Caco-2 (cell line): ENCODE results near the gene APP. TPM values are rescaled to one million over a fixed set of nuclear protein-coding genes. Genes with fewer than 3 reads are reported as not detected.

ENCODE experiments used
- BruUV-seq: library from RNA; stranded (reverse); fragments of 400-500 nt; replicated peaks from 2 replicates; lab custom pipeline; 2021; lab: Mats Ljungman, UMichigan
- CTCF ChIA-PET: fragments of 300-600 bp; sonication (Branson Sonifier 250); formaldehyde crosslinking; loops from one replicate; lab custom pipeline; 2022; ENCODE audit warnings: antibody characterized with exemption; lab: Charles Lee
- POLR2A ChIA-PET: fragments of 300-600 bp; sonication (Branson Sonifier 250); formaldehyde crosslinking; loops from one replicate; lab custom pipeline; 2022; ENCODE audit warnings: antibody characterized with exemption; lab: Charles Lee
- DNase-seq, 2 experiments: peaks; one replicate each; pipeline versions ENCODE4 v3.0.0 to v3.0.0-alpha.2; 2020 to 2022
- H3K27me3 ChIP-seq: replicated peaks from 2 replicates; pipeline ENCODE4 v1.6.0; 2011; ENCODE audit warnings: low read length; ENCODE audit not compliant: control insufficient read depth, insufficient read depth
- H3K36me3 ChIP-seq: 2 replicates; pipeline ENCODE4 v1.5.1; 2011; ENCODE audit warnings: low read length; ENCODE audit not compliant: control insufficient read depth, insufficient read depth
- H3K4me1 ChIP-seq: fragments of 250-450 bp; sonication (Bioruptor Pico); 2 replicates; pipeline ENCODE4 v1.5.1; 2020; ENCODE audit warnings: mild to moderate bottlenecking
- H3K4me3 ChIP-seq: 2 replicates; pipeline ENCODE4 v1.5.1; 2011; ENCODE audit warnings: low read depth, mild to moderate bottlenecking, control low read depth, low read length
- H3K9me3 ChIP-seq: fragments of 250-450 bp; sonication (Bioruptor Pico); 2 replicates; pipeline ENCODE4 v1.5.1; 2020; ENCODE audit warnings: mild to moderate bottlenecking, moderate library complexity
- H3K27ac Mint-ChIP-seq: one replicate; pipeline ENCODE4 v1.8.0; 2022; ENCODE audit warnings: mixed read lengths; ENCODE audit not compliant: unreplicated experiment
- H3K27me3 Mint-ChIP-seq: one replicate; pipeline ENCODE4 v1.8.0; 2022; ENCODE audit warnings: mixed read lengths; ENCODE audit not compliant: insufficient read depth, unreplicated experiment
- H3K36me3 Mint-ChIP-seq: one replicate; pipeline ENCODE4 v1.8.0; 2022; ENCODE audit warnings: mild to moderate bottlenecking, mixed read lengths; ENCODE audit not compliant: insufficient read depth, unreplicated experiment
- H3K4me1 Mint-ChIP-seq: one replicate; pipeline ENCODE4 v1.8.0; 2022; ENCODE audit warnings: low read depth, mixed read lengths; ENCODE audit not compliant: unreplicated experiment
- H3K4me3 Mint-ChIP-seq: one replicate; pipeline ENCODE4 v1.8.0; 2022; ENCODE audit warnings: mild to moderate bottlenecking, moderate library complexity, mixed read lengths; ENCODE audit not compliant: unreplicated experiment
- H3K9me3 Mint-ChIP-seq: one replicate; pipeline ENCODE4 v1.8.0; 2022; ENCODE audit warnings: mixed read lengths; ENCODE audit not compliant: unreplicated experiment
- CTCF ChIP-seq, 2 experiments: fragments of 200-600 bp in 1 of 2; IDR thresholded peaks; 1 replicate in 1 of 2; 2 replicates in 1 of 2; pipeline versions ENCODE4 v1.5.1 to v1.8.0; 2011 to 2022; ENCODE audit warnings: antibody characterized with exemption in 1 of 2, control low read depth in 1 of 2, inconsistent platforms in 1 of 2, low read depth in 1 of 2, low read length in 1 of 2, mild to moderate bottlenecking in 1 of 2, moderate library complexity in 1 of 2; ENCODE audit not compliant: insufficient read depth in 1 of 2, severe bottlenecking in 1 of 2, unreplicated experiment in 1 of 2
- intact Hi-C: fragments of 100-400 bp; cut with micrococcal nuclease; formaldehyde crosslinking; loops from one replicate; pipeline ENCODE4 v1.10.0; 2022; ENCODE audit not compliant: unreplicated experiment
- total RNA-seq: library from RNA; stranded (reverse); gene quantifications from 2 replicates; pipeline ENCODE4 v1.2.3, GENCODE V29; 2022

APP gene
- total RNA-seq, 1 experiment from 2014 or later = 331 TPM

- H3K9me3 ChIP-seq = no peaks in the 10 kb centered on the region
- Mint-ChIP-seq H3K27me3 (no peaks in the 10 kb centered on the region), H3K27ac (no peak overlapping the region), H3K9me3 (no peaks in the 10 kb centered on the region), H3K36me3 (peaks cover 4% of the 10 kb centered on the region), H3K4me1 (peaks cover 4% of the 10 kb centered on the region), H3K4me3 (no peak overlapping the region)
- no TSS peak for BruUV-seq
- TF ChIP-seq CTCF (IDR thresholded peaks at IDR 0.05; ENCODE audit: insufficient read depth in 1 of 2, low read depth in 1 of 2, low read length in 1 of 2, severe bottlenecking in 1 of 2, unreplicated experiment in 1 of 2) = no peak
- no peaks in the 10 kb centered on the region for H3K36me3 ChIP-seq
- intact Hi-C loops = no loop called here
- DNase-seq = no peak
- no peaks in the 10 kb centered on the region for H3K27me3 ChIP-seq
- POLR2A ChIA-PET = no interaction called here
- no peaks in the 10 kb centered on the region for H3K4me1 ChIP-seq
- CTCF ChIA-PET = no interaction called here
- H3K4me3 ChIP-seq = no peak overlapping the region
Measured at GRCh38 chr21:26055841-26056264, 114.7 kb downstream of the APP start.

DNA sequence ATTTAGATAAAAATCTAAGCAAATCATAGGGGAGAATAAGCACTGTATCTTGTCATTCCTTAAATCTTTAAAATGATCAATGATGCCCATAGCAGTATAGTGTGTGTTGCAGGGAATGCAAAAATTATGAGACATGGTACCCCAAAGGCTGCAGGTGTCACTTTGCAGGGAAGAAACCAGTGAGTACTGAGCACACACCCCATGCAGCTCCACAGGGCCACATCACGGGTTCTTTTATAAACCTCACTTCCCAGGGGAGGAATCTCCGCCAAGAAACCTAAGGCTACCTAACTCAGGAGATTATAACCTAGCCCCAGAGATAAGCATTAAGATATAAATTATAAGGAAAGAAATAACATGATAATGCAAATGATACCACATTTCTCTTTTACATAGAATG is 115.6 kb downstream of the APP start:
- no peak for TF ChIP-seq CTCF (IDR thresholded peaks at IDR 0.05; ENCODE audit: insufficient read depth in 1 of 2, low read depth in 1 of 2, low read length in 1 of 2, severe bottlenecking in 1 of 2, unreplicated experiment in 1 of 2)
- H3K4me3 ChIP-seq = no peak overlapping the region
- DNase-seq = no peak
- no peak overlapping the region for H3K27ac Mint-ChIP-seq
- POLR2A ChIA-PET = no interaction called here
- BruUV-seq = no TSS peak
- CTCF ChIA-PET = no interaction called here
- no peaks in the 10 kb centered on the region for H3K4me1 ChIP-seq
- H3K4me1 Mint-ChIP-seq = no peaks in the 10 kb centered on the region
- no peak overlapping the region for H3K4me3 Mint-ChIP-seq
- H3K36me3 ChIP-seq = no peaks in the 10 kb centered on the region
- no peaks in the 10 kb centered on the region for H3K27me3 ChIP-seq
- no peaks in the 10 kb centered on the region for H3K9me3 ChIP-seq
- H3K27me3 Mint-ChIP-seq = no peaks in the 10 kb centered on the region
- no peaks in the 10 kb centered on the region for H3K9me3 Mint-ChIP-seq
- H3K36me3 Mint-ChIP-seq = peaks cover 10% of the 10 kb centered on the region
- intact Hi-C loops = no loop called here

- BruUV-seq = no TSS peak
- ChIA-PET POLR2A (no interaction called here), CTCF (no interaction called here)
- Histone ChIP-seq H3K27me3 (no peaks in the 10 kb centered on the region), H3K4me3 (no peak overlapping the region), H3K9me3 (no peaks in the 10 kb centered on the region), H3K4me1 (no peaks in the 10 kb centered on the region), H3K36me3 (no peaks in the 10 kb centered on the region)
- H3K4me1 Mint-ChIP-seq = no peaks in the 10 kb centered on the region
- peaks cover 33% of the 10 kb centered on the region for H3K36me3 Mint-ChIP-seq
- H3K9me3 Mint-ChIP-seq = no peaks in the 10 kb centered on the region
- H3K27ac Mint-ChIP-seq = no peak overlapping the region
- no peak for TF ChIP-seq CTCF (IDR thresholded peaks at IDR 0.05; ENCODE audit: insufficient read depth in 1 of 2, low read depth in 1 of 2, low read length in 1 of 2, severe bottlenecking in 1 of 2, unreplicated experiment in 1 of 2)
- intact Hi-C loops = no loop called here
- DNase-seq = no peak
- no peaks in the 10 kb centered on the region for H3K27me3 Mint-ChIP-seq
- no peak overlapping the region for H3K4me3 Mint-ChIP-seq
Measured at GRCh38 chr21:26052057-26052456, 118.5 kb downstream of the APP start.
